Erythroblast (primary cell): ENCODE measurements around the gene TCF4.

Source experiments
- GATA1 ChIP-seq: IDR thresholded peaks from 2 replicates; pipeline ENCODE4 v1.6.1; 2011; ENCODE audit warnings: low read depth, mild to moderate bottlenecking, control low read depth, low read length, moderate library complexity
- POLR2A ChIP-seq: IDR thresholded peaks from 2 replicates; pipeline ENCODE4 v1.6.1; 2011; ENCODE audit warnings: mild to moderate bottlenecking, low read length

DNA sequence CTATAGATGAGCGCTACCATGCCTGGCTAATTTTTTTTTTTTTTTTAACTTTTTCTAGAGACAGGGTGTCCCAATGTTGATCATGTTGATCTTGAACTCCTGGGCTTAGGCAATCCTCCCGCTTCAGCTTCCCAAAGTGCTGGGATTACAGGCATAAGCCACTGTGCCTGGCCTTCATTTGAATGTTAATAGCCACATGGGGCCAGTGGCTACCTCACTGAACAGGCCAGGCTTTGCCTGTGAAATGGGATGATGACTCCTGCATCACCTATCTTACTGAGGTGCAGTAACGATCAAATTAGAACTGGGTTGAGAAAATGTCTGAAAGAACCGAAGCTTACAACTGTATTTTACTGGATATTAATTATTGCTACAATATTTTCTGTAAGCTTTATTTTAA lies 278.7 kb downstream of the TCF4 start:
- TF ChIP-seq POLR2A (no peak), GATA1 (no peak)
